GM10266 (cell line): Measurements from ENCODE around the gene TPO.

Source experiments
- DNase-seq: peaks from one replicate; pipeline ENCODE4 v3.0.0; 2012; ENCODE audit errors: extremely low spot score
- TF ChIP-seq, protein P1 (sequence below): IDR thresholded peaks from 2 replicates; pipeline ENCODE4 v1.5.1; 2012; ENCODE audit warnings: mild to moderate bottlenecking, low read depth; ENCODE audit not compliant: control insufficient read depth, insufficient read depth; ENCODE audit errors: missing control alignments

The TPO gene

DNA sequence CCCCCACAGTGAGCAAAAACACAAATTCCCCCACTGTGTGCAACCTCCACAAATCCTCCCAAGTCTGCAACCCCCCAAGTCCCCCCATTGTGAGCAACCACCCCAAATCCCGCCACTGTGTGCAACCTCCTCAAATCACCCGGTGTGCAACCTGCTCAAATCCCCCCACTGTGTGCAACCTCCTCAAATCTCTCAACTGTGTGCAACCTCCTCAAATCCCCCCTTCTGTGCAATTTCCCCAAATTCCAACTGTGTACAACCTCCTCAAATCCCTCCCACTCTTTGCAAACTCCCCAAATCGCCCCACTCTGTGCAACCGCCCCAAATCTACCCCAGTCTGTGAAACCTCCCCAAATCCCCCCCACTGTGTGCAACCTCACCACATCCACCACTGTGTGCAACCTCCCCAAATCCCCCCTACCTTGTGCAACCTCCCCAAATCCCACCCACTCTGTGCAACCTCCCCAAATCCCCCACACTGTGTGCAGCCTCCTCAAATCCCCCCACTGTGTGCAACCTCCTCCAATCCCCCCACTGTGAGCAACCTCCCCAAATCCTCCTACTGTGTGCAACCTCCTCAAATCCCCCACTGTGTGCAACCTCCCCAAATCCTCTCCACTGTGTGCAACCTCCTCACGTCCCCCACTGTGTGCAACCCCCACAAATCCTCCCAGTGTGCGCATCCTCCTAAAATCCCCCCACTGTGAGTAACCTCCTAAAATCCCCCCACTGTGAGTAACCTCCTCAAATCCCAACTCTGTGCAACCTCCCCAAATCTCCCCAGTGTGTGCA lies 115.2 kb downstream of the TPO start:
- TF ChIP-seq, protein P1, sequence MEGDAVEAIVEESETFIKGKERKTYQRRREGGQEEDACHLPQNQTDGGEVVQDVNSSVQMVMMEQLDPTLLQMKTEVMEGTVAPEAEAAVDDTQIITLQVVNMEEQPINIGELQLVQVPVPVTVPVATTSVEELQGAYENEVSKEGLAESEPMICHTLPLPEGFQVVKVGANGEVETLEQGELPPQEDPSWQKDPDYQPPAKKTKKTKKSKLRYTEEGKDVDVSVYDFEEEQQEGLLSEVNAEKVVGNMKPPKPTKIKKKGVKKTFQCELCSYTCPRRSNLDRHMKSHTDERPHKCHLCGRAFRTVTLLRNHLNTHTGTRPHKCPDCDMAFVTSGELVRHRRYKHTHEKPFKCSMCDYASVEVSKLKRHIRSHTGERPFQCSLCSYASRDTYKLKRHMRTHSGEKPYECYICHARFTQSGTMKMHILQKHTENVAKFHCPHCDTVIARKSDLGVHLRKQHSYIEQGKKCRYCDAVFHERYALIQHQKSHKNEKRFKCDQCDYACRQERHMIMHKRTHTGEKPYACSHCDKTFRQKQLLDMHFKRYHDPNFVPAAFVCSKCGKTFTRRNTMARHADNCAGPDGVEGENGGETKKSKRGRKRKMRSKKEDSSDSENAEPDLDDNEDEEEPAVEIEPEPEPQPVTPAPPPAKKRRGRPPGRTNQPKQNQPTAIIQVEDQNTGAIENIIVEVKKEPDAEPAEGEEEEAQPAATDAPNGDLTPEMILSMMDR, result no peak
- DNase-seq, result no peak

DNA sequence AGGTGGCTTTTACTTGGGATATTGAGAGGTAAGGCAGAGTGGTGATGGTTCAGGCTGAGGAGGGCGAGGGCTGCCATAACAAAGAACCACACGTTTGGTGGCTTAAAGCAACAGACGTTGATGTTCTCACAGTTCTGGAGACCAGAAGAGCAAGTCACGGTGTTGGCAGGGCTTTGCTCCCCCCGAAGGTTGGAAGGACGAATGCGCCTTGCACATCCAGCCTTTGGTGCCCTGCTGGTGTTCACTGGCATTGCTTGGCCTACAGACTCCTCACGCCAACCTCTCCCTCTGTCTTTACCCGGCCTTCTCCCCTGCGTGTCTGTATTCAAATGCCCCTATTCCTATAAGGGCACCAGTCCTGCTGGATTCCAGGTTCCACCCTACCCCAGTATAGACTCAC lies 125.4 kb downstream of the TPO start:
- TF ChIP-seq, protein P1, result no peak
- DNase-seq, result no peak

DNA sequence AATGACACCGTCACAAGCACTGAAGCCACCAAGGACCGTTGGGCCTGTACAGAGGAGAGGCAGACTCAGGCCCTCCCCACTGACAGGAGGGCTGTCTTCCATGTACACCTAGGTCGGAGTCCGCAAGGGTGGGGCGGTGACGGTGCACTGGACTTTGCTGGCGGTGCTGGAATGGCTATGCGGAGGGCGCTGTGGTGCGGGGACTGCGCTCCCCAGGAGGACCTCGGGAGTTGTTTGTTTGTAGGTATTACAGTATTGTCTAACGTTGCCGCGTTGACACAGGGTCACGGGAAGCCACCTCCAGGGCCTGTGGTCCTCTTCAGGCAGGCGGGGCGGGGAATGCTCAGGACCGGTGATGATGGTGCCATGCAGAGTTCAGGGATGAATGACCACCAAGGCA lies 126.2 kb downstream of the TPO start:
- no peak for DNase-seq
- TF ChIP-seq, protein P1, result no peak

DNA sequence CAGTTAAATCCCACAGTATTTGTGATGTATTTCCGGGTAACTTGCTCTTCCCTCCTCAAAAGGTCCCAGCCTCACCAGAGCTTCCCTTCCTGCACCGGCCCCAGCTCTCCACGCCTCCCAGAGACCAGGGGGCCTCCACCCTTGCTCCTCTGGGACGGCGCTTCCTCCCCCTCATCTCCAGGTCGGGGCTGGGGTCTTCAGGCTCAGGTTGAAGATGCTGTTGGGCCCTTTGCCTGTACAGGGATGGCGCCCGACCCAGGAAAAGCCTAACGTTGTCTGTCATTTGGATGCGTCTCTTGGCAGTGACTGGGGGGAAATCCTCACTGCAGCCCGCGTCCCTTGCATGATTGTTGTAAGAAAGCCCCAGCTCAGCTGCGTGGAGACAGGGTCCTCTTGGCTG lies 126.7 kb downstream of the TPO start:
- TF ChIP-seq, protein P1, result no peak

DNA sequence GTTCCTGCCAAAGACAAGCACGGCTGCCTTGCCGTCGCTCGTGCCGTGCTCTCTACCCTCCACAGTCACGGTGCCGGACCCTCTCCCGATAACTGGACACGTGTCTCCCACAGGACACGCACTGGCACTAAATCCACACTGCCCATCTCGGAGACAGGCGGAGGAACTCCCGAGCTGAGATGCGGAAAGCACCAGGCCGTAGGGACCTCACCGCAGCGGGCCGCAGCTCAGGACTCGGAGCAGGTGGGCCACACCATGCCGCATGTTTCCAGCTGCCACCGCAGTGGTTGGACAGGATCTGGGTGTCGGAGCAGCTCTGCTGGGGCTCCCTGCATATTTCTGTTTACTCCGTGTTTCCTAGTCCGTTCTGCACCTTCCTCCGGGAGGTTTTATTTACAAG lies 127.2 kb downstream of the TPO start:
- TF ChIP-seq, protein P1, result no peak
- DNase-seq, result no peak

More for the DNA sequence above, 126.7 kb downstream of the TPO start:
- no peak for DNase-seq

DNA sequence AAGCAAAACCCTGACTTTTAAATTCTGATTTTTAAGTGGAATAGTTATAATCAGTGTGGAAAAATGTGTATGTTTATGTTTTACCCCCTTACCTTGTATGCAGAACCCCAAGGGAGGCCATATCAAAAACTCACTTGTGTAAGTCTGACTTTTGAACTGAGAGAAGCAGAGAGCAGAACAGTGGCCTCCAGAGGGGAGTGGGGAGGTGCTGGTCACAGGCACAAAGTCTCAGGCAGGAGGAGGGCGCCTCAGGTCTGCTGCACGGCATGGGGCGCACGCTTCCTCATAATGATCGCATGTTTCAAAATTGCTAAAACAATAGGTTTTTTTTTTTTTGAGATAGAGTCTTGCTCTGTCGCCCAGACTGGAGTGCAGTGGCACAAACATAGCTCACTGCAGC lies 127.8 kb downstream of the TPO start:
- TF ChIP-seq, protein P1, result no peak
- DNase-seq, result no peak

DNA sequence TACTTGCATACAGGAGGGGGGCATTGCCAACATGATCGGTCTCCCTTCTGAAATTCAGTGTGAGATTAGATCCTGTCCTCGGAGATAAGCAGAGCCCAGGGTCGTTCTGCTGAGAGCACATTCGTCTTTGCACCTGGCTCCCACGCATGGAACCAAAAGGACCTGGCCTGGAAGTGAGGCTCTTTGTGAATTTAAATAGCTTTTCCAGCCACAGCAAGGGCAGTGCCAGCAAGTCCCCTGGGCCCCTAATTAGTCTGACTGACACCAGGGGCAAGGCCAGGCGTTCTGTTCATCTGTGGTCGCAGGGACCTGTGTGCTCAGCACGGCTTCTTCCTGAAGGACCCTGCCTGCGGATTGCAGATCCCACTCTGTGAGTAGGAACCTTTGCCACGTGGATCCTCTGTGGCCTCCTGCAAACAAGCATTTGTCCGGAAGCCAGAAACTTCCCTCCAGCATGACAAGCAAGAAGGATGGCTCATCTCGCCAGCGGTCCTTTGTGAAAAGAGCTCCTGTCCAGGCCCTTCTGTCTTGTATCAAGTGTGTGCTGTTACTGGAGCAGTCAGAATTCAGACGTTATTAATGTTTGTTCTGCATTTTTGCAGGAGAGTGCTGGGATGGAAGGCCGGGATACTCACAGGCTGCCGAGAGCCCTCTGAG lies 128.7 kb downstream of the TPO start:
- TF ChIP-seq, protein P1, result no peak
- DNase-seq, result no peak
